Measurements from ENCODE around the gene COQ4.

GRCh38 chr9:128341435-128341849, 18.8 kb downstream of the COQ4 start:
- TF ChIP-seq CTCF (IDR thresholded peaks at IDR 0.05) (peak; percentile 42; the same call in 1 of the 2 replicates), MLX (CRISPR knock-in tag; IDR thresholded peaks at IDR 0.05) (no peak), NFYB (CRISPR knock-in tag; conservative IDR thresholded peaks at IDR 0.05; ENCODE audit: low read depth) (no peak), IRF2 (CRISPR knock-in tag; IDR thresholded peaks at IDR 0.05; ENCODE audit: borderline replicate concordance, low read depth) (no peak), SP1 (CRISPR knock-in tag; conservative IDR thresholded peaks at IDR 0.05) (no peak), FOXK1 (CRISPR knock-in tag; IDR thresholded peaks at IDR 0.05) (no peak), E2F1 (CRISPR knock-in tag; IDR thresholded peaks at IDR 0.05) (no peak), USF2 (CRISPR knock-in tag; IDR thresholded peaks at IDR 0.05) (no peak), RORB (CRISPR knock-in tag; IDR thresholded peaks at IDR 0.05) (no peak), KAT7 (CRISPR knock-in tag; IDR thresholded peaks at IDR 0.05; ENCODE audit: borderline replicate concordance) (no peak)
- TF ChIP-seq, protein P1, sequence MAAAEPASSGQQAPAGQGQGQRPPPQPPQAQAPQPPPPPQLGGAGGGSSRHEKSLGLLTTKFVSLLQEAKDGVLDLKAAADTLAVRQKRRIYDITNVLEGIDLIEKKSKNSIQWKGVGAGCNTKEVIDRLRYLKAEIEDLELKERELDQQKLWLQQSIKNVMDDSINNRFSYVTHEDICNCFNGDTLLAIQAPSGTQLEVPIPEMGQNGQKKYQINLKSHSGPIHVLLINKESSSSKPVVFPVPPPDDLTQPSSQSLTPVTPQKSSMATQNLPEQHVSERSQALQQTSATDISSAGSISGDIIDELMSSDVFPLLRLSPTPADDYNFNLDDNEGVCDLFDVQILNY (CRISPR knock-in tag; IDR thresholded peaks at IDR 0.05), result no peak
